ENCODE measurements around the gene STK33.

Gene STK33

DNA sequence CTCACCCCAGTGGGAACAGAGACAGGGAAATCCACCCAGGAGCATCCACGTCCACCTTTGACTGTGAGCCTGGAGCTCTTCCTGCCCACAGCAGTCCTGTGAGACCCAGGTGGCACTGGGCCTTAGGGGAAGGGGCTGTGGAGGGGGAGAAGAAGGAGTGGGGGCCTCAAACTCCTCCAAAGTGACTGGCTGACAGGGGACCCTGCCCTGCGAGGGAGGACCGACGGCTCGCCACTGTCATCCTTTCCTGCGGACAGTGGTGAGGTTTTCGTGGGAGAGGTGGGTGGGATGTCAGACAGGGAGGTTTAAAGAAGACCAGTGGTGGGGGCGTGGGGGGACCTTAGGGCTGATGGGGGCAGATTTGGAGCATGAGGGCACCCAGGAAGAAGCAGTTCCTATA is 237.8 kb downstream of the STK33 start:
- no peak for DNase-seq (ENCODE audit: low read depth in 2 of 2)

- DNase-seq (ENCODE audit: low read depth in 2 of 2): no peak
Observed at GRCh38 chr11:8355416-8355742, 238.6 kb downstream of the STK33 start.

DNA sequence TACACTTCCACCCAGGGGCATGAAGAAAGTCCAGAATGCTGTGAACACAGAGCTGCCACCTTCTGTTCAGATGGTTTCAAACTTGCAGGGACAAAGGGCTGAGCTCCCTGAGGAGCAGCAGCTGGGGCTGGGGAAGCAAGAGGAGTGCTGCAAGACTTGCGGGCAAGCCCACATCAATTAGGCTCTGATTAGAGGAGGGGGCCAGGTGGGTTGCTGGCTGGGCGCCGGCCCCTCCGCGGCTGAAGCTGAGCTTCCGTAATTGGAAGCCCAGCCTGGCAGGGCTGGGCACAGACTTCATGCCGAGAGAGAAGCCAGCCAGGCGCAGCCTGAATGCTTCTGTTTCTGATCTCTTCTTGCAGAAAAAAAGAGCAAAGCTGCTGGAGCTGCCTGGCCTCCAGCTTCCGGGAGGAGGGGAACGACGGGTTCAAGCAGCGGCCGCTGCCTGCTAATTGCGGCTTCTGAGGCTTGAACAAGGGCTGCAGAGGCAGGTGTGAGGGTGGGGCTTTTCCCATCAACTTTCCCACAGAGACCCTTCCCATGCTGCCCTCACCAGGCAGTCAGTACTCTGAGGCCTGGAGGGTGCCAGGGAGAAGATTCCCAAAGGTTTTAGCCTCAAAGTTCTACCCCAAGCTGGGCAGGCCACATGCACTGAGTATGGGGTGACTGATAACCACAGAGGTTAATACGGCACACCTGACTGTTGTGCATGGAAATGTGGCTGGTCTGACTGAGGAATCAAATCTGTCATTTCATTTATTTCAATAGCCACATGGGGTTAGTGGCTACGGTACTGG is 239.2 kb downstream of the STK33 start:
- no peak for DNase-seq (ENCODE audit: low read depth in 2 of 2)

DNA sequence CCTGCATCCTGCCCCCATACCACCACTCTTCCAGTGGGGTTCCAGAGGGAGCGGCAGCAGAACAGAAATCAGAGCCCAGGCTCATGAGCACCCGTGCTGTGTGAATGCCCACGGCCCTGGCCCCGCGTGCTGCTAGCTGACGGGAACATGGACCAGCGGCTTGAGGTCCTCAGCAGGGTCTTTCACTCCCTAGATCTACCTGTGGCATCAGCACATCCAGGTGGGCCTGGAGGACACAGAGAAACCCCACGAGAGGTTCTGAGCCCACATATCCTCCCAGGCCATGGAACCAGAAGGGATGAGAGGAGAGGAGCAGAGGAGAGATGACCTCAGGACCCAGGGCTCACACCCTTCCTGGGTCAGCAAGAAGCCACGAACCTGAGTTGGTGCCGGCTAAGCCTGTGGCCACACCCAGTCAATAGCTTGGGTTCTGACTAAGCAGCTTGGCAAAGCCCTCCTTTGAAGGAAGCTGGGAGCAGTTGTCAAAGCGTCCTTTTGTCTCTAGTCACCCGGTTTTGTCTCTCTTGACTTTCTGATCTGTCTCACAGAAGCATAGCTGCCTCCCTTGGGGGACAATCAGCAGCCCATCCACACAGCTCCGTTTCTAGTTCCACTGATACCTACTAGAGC is 241.0 kb downstream of the STK33 start:
- no peak for DNase-seq (ENCODE audit: low read depth in 2 of 2)

DNA sequence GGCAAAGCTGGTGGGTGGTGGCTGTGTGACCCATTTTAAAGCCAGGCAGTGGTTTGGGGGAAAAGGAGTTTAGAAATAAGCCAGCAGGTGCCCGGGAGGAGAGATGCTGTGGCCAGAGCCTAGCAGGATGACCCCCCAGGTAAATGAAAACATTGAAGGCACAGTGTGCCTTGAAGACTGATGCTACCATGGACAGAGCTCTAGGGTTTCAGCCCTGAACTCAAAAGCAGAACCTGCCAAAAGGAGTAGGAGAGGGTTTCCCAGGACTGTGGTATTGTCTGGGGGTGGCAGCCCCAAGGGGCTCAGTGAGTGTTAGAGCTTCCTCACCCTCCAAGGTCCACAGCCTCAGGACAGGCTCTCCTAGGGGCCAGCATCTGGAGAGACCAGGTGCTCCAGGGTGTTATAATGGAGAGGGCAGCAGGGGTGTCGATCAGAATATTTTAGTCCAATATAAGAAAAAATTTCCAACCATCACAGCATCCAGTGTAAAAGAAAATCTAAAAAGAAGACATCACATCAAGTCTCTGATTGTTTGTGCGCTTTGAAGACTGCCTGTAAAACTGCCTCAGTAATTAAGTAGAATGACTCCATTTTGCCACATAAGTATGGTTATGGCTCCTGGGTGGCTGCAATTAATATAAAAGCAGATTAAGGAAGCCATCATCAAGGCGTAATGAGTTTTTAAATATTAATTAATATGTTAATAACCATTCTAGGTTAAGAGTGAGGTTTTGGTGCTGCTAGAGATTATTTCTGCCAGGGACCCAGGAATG is 241.7 kb downstream of the STK33 start:
- DNase-seq (ENCODE audit: low read depth in 2 of 2): no peak

DNA sequence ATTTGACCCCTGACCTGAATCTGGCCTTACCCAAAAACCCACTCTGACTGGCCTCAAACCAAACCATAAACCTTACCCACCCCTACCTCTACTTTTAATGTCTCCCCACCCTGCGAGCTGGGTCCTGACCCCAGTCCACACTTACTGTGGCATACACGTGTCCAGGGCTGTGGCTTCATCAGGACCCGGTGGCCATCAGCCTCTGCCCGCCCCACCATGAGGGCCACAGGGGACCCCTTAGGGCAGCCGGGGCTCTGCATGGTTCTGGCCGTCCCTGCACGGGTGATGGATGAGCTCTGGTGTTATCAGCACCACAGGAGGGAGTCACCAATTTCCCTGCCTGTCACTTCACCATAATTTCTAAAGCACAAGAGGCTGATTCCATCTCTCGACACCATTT is 242.8 kb downstream of the STK33 start:
- DNase-seq (ENCODE audit: low read depth in 2 of 2): no peak

GRCh38 chr11:8347978-8348377 is 246.1 kb downstream of the STK33 start:
- DNase-seq (ENCODE audit: low read depth in 2 of 2): no peak

DNA sequence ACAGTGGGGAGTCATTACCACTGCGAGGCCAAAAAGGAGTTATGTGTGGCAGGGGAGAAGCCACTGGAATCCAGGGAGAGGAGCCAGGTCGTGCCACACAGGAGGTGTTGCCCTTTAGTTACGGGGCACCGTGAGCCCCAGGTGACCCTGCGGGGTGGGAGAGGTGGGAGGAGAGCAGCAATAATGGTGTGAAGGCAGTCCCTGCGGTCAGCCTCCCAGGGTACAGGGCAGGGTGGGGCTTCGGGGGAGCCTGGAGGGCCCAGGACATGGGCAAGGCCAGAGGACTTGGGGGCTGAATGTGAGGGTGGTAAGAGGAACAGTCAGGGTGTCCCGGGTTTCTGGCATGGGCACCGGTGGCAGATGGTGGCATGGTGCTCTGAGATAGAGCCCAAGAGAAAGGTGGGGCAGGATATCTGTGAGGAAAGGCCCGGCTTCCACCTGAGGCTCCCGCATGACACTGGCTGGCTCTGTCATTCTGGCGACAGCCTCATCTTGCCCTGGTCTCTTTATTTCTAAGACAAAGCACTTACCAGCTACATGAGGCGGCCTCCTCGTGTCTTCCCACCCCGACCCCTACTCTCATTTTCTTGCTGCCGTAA is 247.8 kb downstream of the STK33 start:
- no peak for DNase-seq (ENCODE audit: low read depth in 2 of 2)

- DNase-seq (ENCODE audit: low read depth in 2 of 2): no peak
Observed at GRCh38 chr11:8345179-8345578, 248.8 kb downstream of the STK33 start.

DNA sequence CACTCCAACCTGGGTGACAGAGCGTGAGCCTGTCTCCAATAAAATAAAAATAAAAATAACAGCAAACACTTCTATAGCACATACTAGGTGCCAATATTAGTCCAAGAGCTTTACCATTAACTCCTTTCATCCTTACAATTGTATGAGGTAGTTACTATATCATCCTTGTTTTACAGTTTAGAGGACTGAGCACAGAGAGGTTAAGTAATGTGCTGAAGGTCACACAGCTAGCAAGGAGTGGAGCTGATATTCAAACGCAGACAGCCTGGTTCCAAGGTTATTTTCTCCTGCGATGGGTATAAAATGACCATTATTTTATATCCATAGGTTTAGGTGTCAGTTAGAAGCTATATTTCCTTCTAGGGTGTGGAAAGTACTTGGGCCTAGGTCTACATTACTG is 249.7 kb downstream of the STK33 start:
- DNase-seq (ENCODE audit: low read depth in 2 of 2): no peak

GRCh38 chr11:8342821-8343681 is 251.0 kb downstream of the STK33 start:
- no peak for DNase-seq (ENCODE audit: low read depth in 2 of 2)

GRCh38 chr11:8341996-8342395 is 252.0 kb downstream of the STK33 start:
- DNase-seq (ENCODE audit: low read depth in 2 of 2): no peak
